Upper lobe of left lung (tissue), 4 donors: ENCODE results near the gene DPP6.
"Not testable (repeated sequence)": the region's sequence is repeated elsewhere in the genome, so short reads cannot be mapped to it uniquely, and the experiment has no call there.

Experiments used
- CTCF ChIP-seq, 6 experiments: fragments of 450-650 bp in 4 of 6; fragments of 200-600 bp in 2 of 6; sonication (generic) in 2 of 6; IDR thresholded peaks; one replicate each; pipeline ENCODE4 v1.5.1; 2016 to 2019; ENCODE audit warnings: antibody characterized with exemption in 6 of 6
- EP300 ChIP-seq, 4 donors: sonication (generic); formaldehyde crosslinking; IDR thresholded peaks; one replicate each; pipeline ENCODE4 v1.5.1; 2017; ENCODE audit warnings: antibody characterized with exemption in 4 of 4, control low read depth in 2 of 4
- POLR2A ChIP-seq, 4 donors: fragments of 450-650 bp; IDR thresholded peaks; one replicate each; pipeline ENCODE4 v1.5.1; 2016 to 2017; ENCODE audit warnings: antibody characterized with exemption in 4 of 4, mild to moderate bottlenecking in 2 of 4
- POLR2AphosphoS5 ChIP-seq, 2 donors: sonication (generic); formaldehyde crosslinking; IDR thresholded peaks; one replicate each; pipeline ENCODE4 v1.5.1; 2017; ENCODE audit warnings: antibody characterized with exemption in 2 of 2

- TF ChIP-seq CTCF, EP300, POLR2A, POLR2AphosphoS5 (IDR thresholded peaks at IDR 0.05): not testable (repeated sequence)
These were observed 61.6 kb downstream of the DPP6 start for GRCh38 chr7:154113732-154114351.
